H1 (cell line): Measurements from ENCODE around the gene ARHGEF2. TPM values are rescaled to one million over a fixed set of nuclear protein-coding genes. Genes with fewer than 3 reads are reported as not detected.
A peak's percentile ranks its signal among the peaks of the same experiment; 100 is the strongest.

Experiments used
- CTCF ChIA-PET: fragments of 300-600 bp; sonication (Branson Sonifier 250); formaldehyde crosslinking; loops from one replicate; lab custom pipeline; 2021; ENCODE audit not compliant: partially characterized antibody; lab: Charles Lee
- POLR2A ChIA-PET: fragments of 300-600 bp; sonication (Branson Sonifier 250); formaldehyde crosslinking; loops from one replicate; lab custom pipeline; 2021; ENCODE audit warnings: inconsistent platforms; ENCODE audit not compliant: partially characterized antibody; lab: Charles Lee
- DNase-seq, 2 experiments: peaks; one replicate each; pipeline versions ENCODE4 v3.0.0 to v3.0.0-alpha.2; 2010 to 2022; ENCODE audit warnings: low spot score in 2 of 2, low read depth in 1 of 2, mixed read lengths in 1 of 2
- FAIRE-seq: peaks from 2 replicates; lab custom pipeline; 2011; peaks lifted over from hg19 to GRCh38; lab: Jason Lieb, UNC
- H2AFZ ChIP-seq: 2 replicates; pipeline ENCODE4 v1.8.1; 2012; ENCODE audit warnings: low read length, inconsistent platforms
- H2AK5ac ChIP-seq: 2 replicates; pipeline ENCODE4 v1.6.1; 2013; ENCODE audit warnings: low read depth, low read length
- H2BK120ac ChIP-seq: replicated peaks from 2 replicates; pipeline ENCODE3; 2013; ENCODE audit warnings: low read depth, low read length, inconsistent platforms
- H2BK12ac ChIP-seq: 2 replicates; pipeline ENCODE4 v1.6.1; 2013; ENCODE audit warnings: low read depth, low read length
- H2BK15ac ChIP-seq: 2 replicates; pipeline ENCODE4 v1.6.1; 2013; ENCODE audit warnings: low read length
- H2BK20ac ChIP-seq: 2 replicates; pipeline ENCODE4 v1.6.1; 2013; ENCODE audit warnings: low read length
- H2BK5ac ChIP-seq: 2 replicates; pipeline ENCODE4 v1.6.1; 2013; ENCODE audit warnings: low read depth, low read length
- H3K14ac ChIP-seq: 2 replicates; pipeline ENCODE4 v1.6.1; 2013; ENCODE audit warnings: inconsistent platforms; ENCODE audit not compliant: insufficient read length
- H3K18ac ChIP-seq: 2 replicates; pipeline ENCODE4 v1.6.1; 2013; ENCODE audit warnings: low read length; ENCODE audit errors: extremely low read depth
- H3K23ac ChIP-seq: 2 replicates; pipeline ENCODE4 v1.6.1; 2013; ENCODE audit warnings: inconsistent platforms; ENCODE audit not compliant: insufficient read length
- H3K23me2 ChIP-seq: 2 replicates; pipeline ENCODE4 v1.6.1; 2013; ENCODE audit warnings: low read depth, low read length
- H3K27ac ChIP-seq: 2 replicates; pipeline ENCODE4 v1.6.1; 2011; ENCODE audit warnings: low read depth, low read length, inconsistent platforms
- H3K27me3 ChIP-seq, 4 experiments: replicated peaks in 1 of 4; 1 replicate in 1 of 4; 2 replicates in 3 of 4; pipeline versions ENCODE4 v1.6.1 to v1.8.1; 2011 to 2013; ENCODE audit warnings: low read length in 3 of 4, mild to moderate bottlenecking in 3 of 4, inconsistent platforms in 2 of 4, mixed read lengths in 2 of 4, moderate library complexity in 1 of 4; ENCODE audit not compliant: control insufficient read depth in 3 of 4, insufficient read depth in 3 of 4; ENCODE audit errors: extremely low read depth in 1 of 4
- H3K36me3 ChIP-seq, 4 experiments: 2 replicates each; pipeline versions ENCODE4 v1.6.1 to v1.8.1; 2011 to 2013; ENCODE audit warnings: mild to moderate bottlenecking in 4 of 4, low read length in 3 of 4, moderate library complexity in 2 of 4, control low read depth in 1 of 4, inconsistent platforms in 1 of 4; ENCODE audit not compliant: insufficient read depth in 4 of 4, control insufficient read depth in 2 of 4
- H3K4ac ChIP-seq: replicated peaks from 2 replicates; pipeline ENCODE3; 2013; ENCODE audit warnings: low read length, low read depth, mixed read lengths, inconsistent platforms; ENCODE audit not compliant: insufficient read length
- H3K4me1 ChIP-seq, 4 experiments: replicated peaks in 1 of 4; 1 replicate in 1 of 4; 2 replicates in 3 of 4; pipeline versions ENCODE4 v1.6.1 to v1.8.1; 2011 to 2013; ENCODE audit warnings: low read length in 3 of 4, inconsistent platforms in 2 of 4, mixed read lengths in 1 of 4; ENCODE audit not compliant: insufficient read depth in 4 of 4, control insufficient read depth in 3 of 4
- H3K4me2 ChIP-seq, 2 experiments: 2 replicates each; pipeline versions ENCODE4 v1.6.1 to v1.8.1; 2011 to 2013; ENCODE audit warnings: low read depth in 2 of 2, low read length in 2 of 2, control low read depth in 1 of 2, inconsistent platforms in 1 of 2, mild to moderate bottlenecking in 1 of 2; ENCODE audit not compliant: insufficient read depth in 1 of 2
- H3K4me3 ChIP-seq, 4 experiments: fragments of 200-600, 300-600 bp in 1 of 4; sonication (generic), shearing (Covaris generic), sonication (Bioruptor Twin) in 1 of 4; 2 replicates each; pipeline versions ENCODE4 v1.5.1 to v1.8.1; 2011 to 2016; ENCODE audit warnings: low read length in 4 of 4, low read depth in 3 of 4, control low read depth in 2 of 4, inconsistent platforms in 2 of 4, mild to moderate bottlenecking in 2 of 4, mixed read lengths in 1 of 4, moderate library complexity in 1 of 4; ENCODE audit not compliant: insufficient read depth in 2 of 4; ENCODE audit errors: extremely low read depth in 1 of 4
- H3K56ac ChIP-seq: replicated peaks from 2 replicates; pipeline ENCODE3; 2013; ENCODE audit warnings: low read depth, mild to moderate bottlenecking, mixed read lengths, low read length, inconsistent platforms; ENCODE audit not compliant: insufficient read length
- H3K79me1 ChIP-seq: 2 replicates; pipeline ENCODE4 v1.6.1; 2013; ENCODE audit warnings: low read depth, low read length, control low read depth
- H3K79me2 ChIP-seq, 2 experiments: 2 replicates each; pipeline versions ENCODE4 v1.6.1 to v1.8.1; 2012 to 2013; ENCODE audit warnings: low read length in 2 of 2, mild to moderate bottlenecking in 2 of 2, inconsistent platforms in 1 of 2; ENCODE audit not compliant: insufficient read depth in 2 of 2, control insufficient read depth in 1 of 2
- H3K9ac ChIP-seq, 4 experiments: replicated peaks in 1 of 4; 1 replicate in 1 of 4; 2 replicates in 3 of 4; pipeline versions ENCODE4 v1.6.1 to v1.8.1; 2011 to 2013; ENCODE audit warnings: low read depth in 3 of 4, low read length in 3 of 4, control low read depth in 2 of 4, mild to moderate bottlenecking in 2 of 4, moderate library complexity in 2 of 4, inconsistent platforms in 1 of 4; ENCODE audit errors: extremely low read depth in 1 of 4
- H3K9me3 ChIP-seq, 2 experiments: 2 replicates each; pipeline versions ENCODE4 v1.6.1 to v1.8.1; 2012 to 2013; ENCODE audit warnings: mild to moderate bottlenecking in 2 of 2, moderate library complexity in 2 of 2, control low read depth in 1 of 2, inconsistent platforms in 1 of 2, low read depth in 1 of 2, low read length in 1 of 2, mixed read lengths in 1 of 2; ENCODE audit not compliant: insufficient read depth in 2 of 2
- H4K20me1 ChIP-seq, 2 experiments: replicated peaks in 1 of 2; 2 replicates each; pipeline versions ENCODE3 to v1.8.1; 2011 to 2013; ENCODE audit warnings: inconsistent platforms in 2 of 2, low read length in 2 of 2, mild to moderate bottlenecking in 1 of 2; ENCODE audit not compliant: insufficient read depth in 2 of 2, control insufficient read depth in 1 of 2
- H4K5ac ChIP-seq: 2 replicates; pipeline ENCODE4 v1.6.1; 2013; ENCODE audit warnings: low read length, low read depth, mixed read lengths, inconsistent platforms; ENCODE audit not compliant: insufficient read length
- H4K8ac ChIP-seq: 2 replicates; pipeline ENCODE4 v1.8.0; 2013; ENCODE audit warnings: mild to moderate bottlenecking, moderate library complexity, low read length, inconsistent platforms; ENCODE audit not compliant: insufficient read depth; ENCODE audit errors: extremely low read depth
- H4K91ac ChIP-seq: replicated peaks from 2 replicates; pipeline ENCODE3; 2013; ENCODE audit warnings: low read length, mixed read lengths, inconsistent platforms; ENCODE audit not compliant: insufficient read length
- ASH2L ChIP-seq: fragments of 200-600, 300-600 bp; sonication (generic); IDR thresholded peaks from one replicate; pipeline ENCODE4 v1.7.1; 2017; ENCODE audit warnings: low read length
- BCL11A ChIP-seq, 2 experiments: IDR thresholded peaks; one replicate each; pipeline ENCODE4 v1.6.1; 2011; ENCODE audit warnings: low read depth in 2 of 2, low read length in 2 of 2, mild to moderate bottlenecking in 2 of 2
- CHD2 ChIP-seq: IDR thresholded peaks from 2 replicates; pipeline ENCODE4 v1.6.1; 2012; ENCODE audit warnings: low read length, improper control_type of control experiment
- GTF2F1 ChIP-seq: IDR thresholded peaks from 2 replicates; pipeline ENCODE4 v1.6.1; 2012; ENCODE audit warnings: low read depth, low read length, improper control_type of control experiment, borderline replicate concordance
- KDM1A ChIP-seq: fragments of 200-600, 300-600 bp; sonication (generic); IDR thresholded peaks from 2 replicates; pipeline ENCODE4 v1.7.1; 2016; ENCODE audit warnings: mild to moderate bottlenecking, low read length, borderline replicate concordance
- MAX ChIP-seq: IDR thresholded peaks from 2 replicates; pipeline ENCODE4 v1.6.1; 2012; ENCODE audit warnings: inconsistent platforms
- POLR2A ChIP-seq, 2 experiments: IDR thresholded peaks; 1 replicate in 1 of 2; 2 replicates in 1 of 2; pipeline ENCODE4 v1.6.1; 2011; ENCODE audit warnings: low read depth in 2 of 2, low read length in 2 of 2, mild to moderate bottlenecking in 2 of 2; ENCODE audit errors: control extremely low read depth in 1 of 2
- WGBS, 2 experiments: shearing (Covaris generic) in 1 of 2; methylation state at CpG; one replicate each; pipeline versions ENCODE4 v1.1.6 to v1.1.7; 2013 to 2015; ENCODE audit warnings: low lambda C conversion rate in 2 of 2, mixed read lengths in 2 of 2, inconsistent platforms in 1 of 2, low coverage in 1 of 2, missing lambda C conversion rate in 1 of 2; ENCODE audit not compliant: insufficient replicate concordance in 2 of 2, insufficient coverage in 1 of 2, insufficient read length in 1 of 2; ENCODE audit errors: extremely low coverage in 1 of 2, missing lambda C conversion rate in 1 of 2; 5-methylcytosine and 5-hydroxymethylcytosine counted together
- polyA plus RNA-seq, 7 experiments: library from polyadenylated mRNA; depleted of rRNA in 3 of 7; stranded (reverse) in 5 of 7; unstranded in 2 of 7; fragments of >200 nt in 5 of 7; fragments of 200-250 nt in 2 of 7; gene quantifications; 1 replicate in 5 of 7; 2 replicates in 1 of 7; 4 replicates in 1 of 7; pipeline versions ENCODE4 v1.2.1 to v1.2.3, GENCODE V29; 2011 to 2013; ENCODE audit warnings: missing spikeins in 2 of 7, mixed read lengths in 2 of 7
- total RNA-seq: library from RNA; stranded (reverse); fragmentation: NEBNext Ultra II Directional; extraction: Animal tissue kit (Norgen Biotek cat#: 25700); gene quantifications from 2 replicates; pipeline ENCODE4 v1.2.1, GENCODE V29; 2021

Gene ARHGEF2
- total and polyA plus RNA-seq, 2 of the 8 experiments (the other 6 are each of a cell fraction or from before 2014, with no cell fraction given): 42.7 to 80.5 TPM

GRCh38 chr1:155975375-155976061 is 2.8 kb downstream of the ARHGEF2 start:
- Histone ChIP-seq H3K18ac (peak overlapping the region; percentile 85; the same call in 1 of the 2 replicates), H3K4me1 (peaks cover 24 to 48% (median 35%) of the 10 kb centered on the region in 4 experiments)

More at GRCh38 chr1:155975375-155976061, 2.8 kb downstream of the ARHGEF2 start:
- no peak overlapping the region; a peak in 3 of 7 replicates for H3K9ac ChIP-seq
- peak overlapping the region; percentile 5 for H4K5ac ChIP-seq
- H3K36me3 ChIP-seq: peaks cover 0 to 3% (median 0%) of the 10 kb centered on the region in 4 experiments; a peak in 1 of 8 replicates
- H3K4me2 ChIP-seq: peak overlapping the region; percentile 93 to 99
- H3K79me1 ChIP-seq: peaks cover 27% of the 10 kb centered on the region
- ChIA-PET CTCF (interaction anchor here (0.5 to 9.6 kb wide), 28 partner anchors 8 to 729 kb away, joined by 3 to 126 read pairs (median 4); partner anchors contain the start of genes MEX3A and RAB25), POLR2A (interaction anchor here (0.8 to 19.2 kb wide), 18 partner anchors 4 to 270 kb away, joined by 3 to 282 read pairs (median 4); partner anchors contain the start of genes ARHGEF2, KHDC4, LAMTOR2 and PMF1)
- peak overlapping the region; percentile 32; the same call in 1 of the 2 replicates for H2BK20ac ChIP-seq
- no peak overlapping the region for H2AFZ ChIP-seq
- no peaks in the 10 kb centered on the region for H3K27me3 ChIP-seq
- H2AK5ac ChIP-seq: no peak overlapping the region
- no peak overlapping the region for H3K27ac ChIP-seq
- H3K23me2 ChIP-seq: peaks cover 25% of the 10 kb centered on the region
- H2BK12ac ChIP-seq: peak overlapping the region; percentile 80; the same call in 1 of the 2 replicates
- peak overlapping the region; percentile 38 for H3K4ac ChIP-seq
- H4K20me1 ChIP-seq: peaks cover 23 to 27% of the 10 kb centered on the region in 2 experiments
- H3K9me3 ChIP-seq: no peaks in the 10 kb centered on the region
- no peak overlapping the region for H3K56ac ChIP-seq
- H3K23ac ChIP-seq: no peak overlapping the region
- DNase-seq: no peak
- no peak overlapping the region for H4K8ac ChIP-seq
- TF ChIP-seq GTF2F1 (no peak), MAX (no peak), POLR2A (IDR thresholded peaks at IDR 0.05; ENCODE audit: control extremely low read depth in 1 of 2, low read depth in 2 of 2, low read length in 2 of 2) (peak in 1 of 2 experiments; percentile 19; a peak in 1 of 3 replicates), CHD2 (no peak), BCL11A (IDR thresholded peaks at IDR 0.05; ENCODE audit: low read depth in 2 of 2, low read length in 2 of 2) (no peak), KDM1A (no peak), ASH2L (peak; percentile 12)
- peak overlapping the region; percentile 77 to 97 (median 90); a peak in 7 of 8 replicates for H3K4me3 ChIP-seq
- H3K14ac ChIP-seq: no peak overlapping the region
- no peak overlapping the region for H4K91ac ChIP-seq
- H3K79me2 ChIP-seq: peaks cover 42 to 72% of the 10 kb centered on the region in 2 experiments
- no peak for FAIRE-seq
- WGBS, 2 experiments: 40% methylated on average over 4 of the region's 4 CpGs; no CpG with 5 or more reads in 1 of the 2 experiments
- 0 out of 2 replicates have a peak overlapping the region, but pooled peaks have one; percentile 44 for H2BK5ac ChIP-seq
- no peak overlapping the region for H2BK120ac ChIP-seq
- H2BK15ac ChIP-seq: 0 out of 2 replicates have a peak overlapping the region, but pooled peaks have one; percentile 46
